IMR-90 (cell line): ENCODE results near the gene KAZN. TPM values are rescaled to one million over a fixed set of nuclear protein-coding genes. Genes with fewer than 3 reads are reported as not detected.

ENCODE experiments used
- ATAC-seq: fragments of 200-7000 bp; cut with Tn5 transposase; 2 replicates; pipeline ENCODE4 v1.9.1; 2020; ENCODE audit warnings: low read depth, mild to moderate bottlenecking, moderate library complexity
- BruUV-seq: library from RNA; stranded (reverse); fragments of 400-500 nt; replicated peaks from 2 replicates; lab custom pipeline; 2021; lab: Mats Ljungman, UMichigan
- CTCF ChIA-PET: fragments of 300-600 bp; formaldehyde crosslinking; extraction: SDS; loops from one replicate; lab custom pipeline; 2021; ENCODE audit warnings: antibody characterized with exemption; lab: Yijun Ruan, JAX
- POLR2A ChIA-PET: fragments of 300-600 bp; sonication (Branson Sonifier 250); formaldehyde crosslinking; loops from one replicate; lab custom pipeline; 2022; ENCODE audit warnings: antibody characterized with exemption; ENCODE audit not compliant: unreplicated experiment; lab: Charles Lee
- DNase-seq: peaks from one replicate; pipeline ENCODE4 v3.0.0; 2013
- H2AFZ ChIP-seq: replicated peaks from 2 replicates; pipeline ENCODE3; 2013; ENCODE audit warnings: low read length, mild to moderate bottlenecking; ENCODE audit not compliant: poor library complexity
- H2AK5ac ChIP-seq: 2 replicates; pipeline ENCODE4 v1.6.1; 2013; ENCODE audit warnings: low read depth, low read length, inconsistent platforms
- H2AK9ac ChIP-seq: replicated peaks from 2 replicates; pipeline ENCODE3; 2013; ENCODE audit warnings: mild to moderate bottlenecking, low read depth, low read length, moderate library complexity; ENCODE audit not compliant: poor library complexity
- H2BK120ac ChIP-seq: 2 replicates; pipeline ENCODE4 v1.6.1; 2013; ENCODE audit warnings: low read depth, low read length, inconsistent platforms
- H2BK15ac ChIP-seq: 3 replicates; pipeline ENCODE4 v1.6.1; 2013; ENCODE audit warnings: low read depth, low read length, inconsistent platforms
- H2BK20ac ChIP-seq: 2 replicates; pipeline ENCODE4 v1.6.1; 2013; ENCODE audit warnings: low read depth, mild to moderate bottlenecking, inconsistent platforms, low read length, moderate library complexity
- H2BK5ac ChIP-seq: 2 replicates; pipeline ENCODE4 v1.6.1; 2013; ENCODE audit warnings: mild to moderate bottlenecking, low read depth, low read length, inconsistent platforms; ENCODE audit not compliant: poor library complexity, severe bottlenecking
- H3K14ac ChIP-seq: replicated peaks from 2 replicates; pipeline ENCODE4 v1.6.1; 2013; ENCODE audit warnings: low read depth, low read length, inconsistent platforms
- H3K18ac ChIP-seq: 2 replicates; pipeline ENCODE4 v1.6.1; 2013; ENCODE audit warnings: low read depth, low read length, control low read depth
- H3K23ac ChIP-seq: 2 replicates; pipeline ENCODE4 v1.6.1; 2013; ENCODE audit warnings: low read depth, low read length, inconsistent platforms
- H3K27ac ChIP-seq: 2 replicates; pipeline ENCODE4 v1.5.1; 2013; ENCODE audit warnings: mild to moderate bottlenecking, control low read depth, low read length; ENCODE audit not compliant: insufficient read depth
- H3K27me3 ChIP-seq: 2 replicates; pipeline ENCODE4 v1.6.1; 2013; ENCODE audit warnings: low read length; ENCODE audit not compliant: control insufficient read depth, insufficient read depth
- H3K36me3 ChIP-seq: 2 replicates; pipeline ENCODE4 v1.6.1; 2013; ENCODE audit warnings: low read length, mixed read lengths; ENCODE audit not compliant: control insufficient read depth, insufficient read depth
- H3K4ac ChIP-seq: 2 replicates; pipeline ENCODE4 v1.6.1; 2013; ENCODE audit warnings: low read depth, low read length, inconsistent platforms
- H3K4me1 ChIP-seq: 2 replicates; pipeline ENCODE4 v1.6.1; 2013; ENCODE audit warnings: low read length, mixed read lengths; ENCODE audit not compliant: control insufficient read depth, insufficient read depth
- H3K4me2 ChIP-seq: 2 replicates; pipeline ENCODE4 v1.6.1; 2013; ENCODE audit warnings: low read depth, mild to moderate bottlenecking, control low read depth, low read length, moderate library complexity
- H3K4me3 ChIP-seq: 2 replicates; pipeline ENCODE4 v1.5.1; 2013; ENCODE audit warnings: low read depth, mild to moderate bottlenecking, control low read depth, low read length, moderate library complexity; ENCODE audit not compliant: insufficient read depth
- H3K56ac ChIP-seq: 2 replicates; pipeline ENCODE4 v1.6.1; 2013; ENCODE audit warnings: low read length, inconsistent platforms; ENCODE audit not compliant: insufficient read depth; ENCODE audit errors: extremely low read depth
- H3K79me1 ChIP-seq, 2 experiments: 2 replicates each; pipeline ENCODE4 v1.6.1; 2013; ENCODE audit warnings: low read length in 2 of 2, inconsistent platforms in 1 of 2, low read depth in 1 of 2
- H3K9ac ChIP-seq: 2 replicates; pipeline ENCODE4 v1.6.1; 2013; ENCODE audit warnings: low read depth, low read length, control low read depth
- H3K9me1 ChIP-seq: 2 replicates; pipeline ENCODE4 v1.6.1; 2013; ENCODE audit warnings: low read length, inconsistent platforms; ENCODE audit not compliant: insufficient read depth
- H3K9me3 ChIP-seq: 2 replicates; pipeline ENCODE4 v1.6.1; 2013; ENCODE audit warnings: low read length; ENCODE audit not compliant: control insufficient read depth, insufficient read depth
- H4K20me1 ChIP-seq: 2 replicates; pipeline ENCODE4 v1.6.1; 2013; ENCODE audit warnings: low read length, inconsistent platforms; ENCODE audit not compliant: insufficient read depth
- H4K5ac ChIP-seq: 2 replicates; pipeline ENCODE4 v1.6.1; 2013; ENCODE audit warnings: mild to moderate bottlenecking, low read depth, low read length, control low read depth
- H4K8ac ChIP-seq, 2 experiments: 2 replicates each; pipeline ENCODE4 v1.6.1; 2013; ENCODE audit warnings: low read depth in 2 of 2, low read length in 2 of 2, control low read depth in 1 of 2, inconsistent platforms in 1 of 2
- H4K91ac ChIP-seq: 2 replicates; pipeline ENCODE4 v1.6.1; 2013; ENCODE audit warnings: low read depth, low read length, inconsistent platforms; ENCODE audit not compliant: insufficient read depth
- ELK1 ChIP-seq: fragments of 150-350 bp; IDR thresholded peaks from 2 replicates; pipeline ENCODE4 v1.6.1; 2016; ENCODE audit warnings: low read depth, mild to moderate bottlenecking, low read length, moderate library complexity, borderline replicate concordance
- MAFK ChIP-seq: IDR thresholded peaks from 2 replicates; pipeline ENCODE4 v1.6.1; 2012; ENCODE audit warnings: low read depth, low read length, improper control_type of control experiment
- POLR2A ChIP-seq: IDR thresholded peaks from 2 replicates; pipeline ENCODE4 v1.6.1; 2012; ENCODE audit warnings: mild to moderate bottlenecking, low read depth, low read length
- RCOR1 ChIP-seq: IDR thresholded peaks from 2 replicates; pipeline ENCODE4 v1.6.1; 2012; ENCODE audit warnings: mild to moderate bottlenecking, low read length, improper control_type of control experiment; ENCODE audit not compliant: insufficient replicate concordance
- WGBS, 2 experiments: methylation state at CpG; one replicate each; pipeline versions ENCODE4 v1.1.5 to v1.1.7; 2013; ENCODE audit warnings: missing lambda C conversion rate in 2 of 2; ENCODE audit not compliant: insufficient read length in 1 of 2; ENCODE audit errors: extremely low coverage in 2 of 2; 5-methylcytosine and 5-hydroxymethylcytosine counted together
- dilution Hi-C: fragments of 300-500 bp; cut with HindIII; formaldehyde crosslinking; loops from one replicate; pipeline ENCODE4 v1.14.3; 2018; ENCODE audit warnings: low sequenced_read_pairs; ENCODE audit not compliant: unreplicated experiment
- in situ Hi-C: fragments of 300-500 bp; cut with MboI; formaldehyde crosslinking; loops from 3 replicates; pipeline ENCODE4 v1.14.3; 2019; ENCODE audit warnings: low sequenced_read_pairs, inconsistent platforms, mixed read lengths
- intact Hi-C: fragments of 100-400 bp; cut with micrococcal nuclease; formaldehyde crosslinking; loops from 2 replicates; pipeline ENCODE4 v1.10.0; 2022
- polyA plus RNA-seq, 3 experiments: library from polyadenylated mRNA; depleted of rRNA; stranded (reverse); fragments of >200 nt; gene quantifications; 2 replicates each; pipeline ENCODE4 v1.2.3, GENCODE V29; 2012; ENCODE audit warnings: low replicate concordance in 1 of 3
- total RNA-seq: library from RNA; depleted of rRNA; stranded (reverse); fragments of >200 nt; gene quantifications from 2 replicates; pipeline ENCODE4 v1.2.3, GENCODE V29; 2012

The KAZN gene
- total and polyA plus RNA-seq, 2 of the 4 experiments (the other 2 are of a cell fraction) = 5.2 to 10.5 TPM

DNA sequence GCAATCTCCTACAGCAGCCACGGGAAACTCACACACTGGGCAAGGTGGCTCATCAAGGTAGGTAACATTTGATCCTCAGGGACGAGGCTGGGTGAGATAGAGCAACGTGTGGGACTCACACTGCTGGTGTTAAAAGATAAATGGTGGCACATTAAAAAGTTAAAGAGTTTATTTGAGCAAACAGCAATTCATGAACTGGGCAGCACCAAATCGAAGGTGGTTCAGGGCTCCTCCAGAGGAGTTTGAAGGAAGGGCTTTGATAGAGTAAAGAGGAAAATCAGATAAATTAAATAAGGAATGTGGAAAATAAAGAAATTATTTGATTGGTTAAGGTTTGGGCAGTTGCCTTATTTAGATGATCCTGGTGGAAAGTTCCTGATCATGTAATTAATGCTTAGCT, 531.5 kb downstream of the KAZN start:
- no peak for TF ChIP-seq MAFK
- TF ChIP-seq POLR2A = no peak
- TF ChIP-seq ELK1 = no peak
- TF ChIP-seq RCOR1 = no peak
- H3K4me3 ChIP-seq = no peak overlapping the region
- no peak for DNase-seq
- H3K14ac ChIP-seq = no peak overlapping the region
- H3K36me3 ChIP-seq = no peaks in the 10 kb centered on the region
- intact Hi-C loops (no loop called here), dilution Hi-C loops (no loop called here), in situ Hi-C loops (no loop called here)
- no peak overlapping the region for H2BK120ac ChIP-seq
- no peak overlapping the region for H3K4ac ChIP-seq
- H3K4me1 ChIP-seq = no peaks in the 10 kb centered on the region
- no peak overlapping the region for H3K4me2 ChIP-seq
- H2AFZ ChIP-seq = no peak overlapping the region
- peaks cover 5% of the 10 kb centered on the region for H3K9me3 ChIP-seq
- POLR2A ChIA-PET = no interaction called here
- H4K91ac ChIP-seq = no peak overlapping the region
- no peak overlapping the region for H2BK5ac ChIP-seq
- peaks cover 24% of the 10 kb centered on the region for H3K27me3 ChIP-seq
- H2AK9ac ChIP-seq = no peak overlapping the region
- H2AK5ac ChIP-seq = no peak overlapping the region
- ATAC-seq = no peak
- WGBS, 2 experiments = 67% methylated on average over 3 of the region's 4 CpGs; no CpG with 5 or more reads in 1 of the 2 experiments
- no peak overlapping the region for H3K9ac ChIP-seq
- no peaks in the 10 kb centered on the region; the same call in 1 of the 2 replicates for H4K20me1 ChIP-seq
- H2BK15ac ChIP-seq = no peak overlapping the region
- H3K27ac ChIP-seq = no peak overlapping the region
- H2BK20ac ChIP-seq = no peak overlapping the region
- H4K8ac ChIP-seq = no peak overlapping the region
- no peak overlapping the region for H4K5ac ChIP-seq
- no peak overlapping the region for H3K56ac ChIP-seq
- H3K79me1 ChIP-seq = no peaks in the 10 kb centered on the region
- no peak overlapping the region for H3K23ac ChIP-seq
- no peak overlapping the region for H3K18ac ChIP-seq
- BruUV-seq = no TSS peak
- no peaks in the 10 kb centered on the region for H3K9me1 ChIP-seq
- CTCF ChIA-PET = interaction anchor here (1.9 kb wide), 1 partner anchor 175 kb away, joined by 5 read pairs; no protein-coding TSS in a partner anchor
